Mucosa of descending colon (tissue), 3 donors: Measurements from ENCODE around the gene RIC8A. TPM values are rescaled to one million over a fixed set of nuclear protein-coding genes. Genes with fewer than 3 reads are reported as not detected.

Source experiments
- ATAC-seq: fragments of 200-7000 bp; cut with Tn5 transposase; one replicate; pipeline ENCODE4 v1.9.1; 2020; ENCODE audit warnings: mild to moderate bottlenecking, moderate library complexity
- DNase-seq, 3 donors: peaks; one replicate each; pipeline ENCODE4 v3.0.0-alpha.2; 2020
- H3K36me3 ChIP-seq: fragments of 200-600 bp; one replicate; pipeline ENCODE4 v1.8.0; 2021; ENCODE audit warnings: low read depth, mild to moderate bottlenecking
- H3K4me1 ChIP-seq: fragments of 200-600 bp; one replicate; pipeline ENCODE4 v1.8.0; 2021; ENCODE audit warnings: low read depth, mild to moderate bottlenecking
- H3K4me3 ChIP-seq: fragments of 200-600 bp; one replicate; pipeline ENCODE4 v1.8.0; 2021; ENCODE audit warnings: mild to moderate bottlenecking
- H3K9me3 ChIP-seq: fragments of 200-600 bp; one replicate; pipeline ENCODE4 v1.8.0; 2021; ENCODE audit warnings: mild to moderate bottlenecking
- CTCF ChIP-seq: fragments of 200-600 bp; IDR thresholded peaks from one replicate; pipeline ENCODE4 v1.8.0; 2022; ENCODE audit warnings: antibody characterized with exemption, mild to moderate bottlenecking
- intact Hi-C, 2 donors: fragments of 100-400 bp; cut with DNase I in 1 of 2; cut with micrococcal nuclease in 1 of 2; formaldehyde crosslinking; loops; one replicate each; pipeline versions ENCODE4 v1.11.0 to v1.11.1; 2022; cut with DNase I, micrococcal nuclease
- total RNA-seq, 3 donors: library from RNA; stranded (reverse); fragmentation: NEBNext Ultra II Directional in 2 of 3; extraction: Animal tissue kit (Norgen Biotek cat#: 25700) in 2 of 3; gene quantifications; one replicate each; pipeline versions ENCODE4 v1.2.1 to v1.2.4, GENCODE V29; 2021 to 2023
- donor health status: DM: no; HTN: no; CAD: no; lungs with moderate emphysema.
- donor health status: DM: no; HTN: no; CAD: no.
- donor health status: DM: no; HTN: yes; CAD: no.

The RIC8A gene
- total RNA-seq, 3 donors from 2014 or later: 75.1 to 93.1 (median 82.2) TPM

GRCh38 chr11:257766-258493, 50.4 kb downstream of the RIC8A start:
- no peaks in the 10 kb centered on the region for H3K36me3 ChIP-seq
- no peaks in the 10 kb centered on the region for H3K4me1 ChIP-seq
- no peaks in the 10 kb centered on the region for H3K9me3 ChIP-seq
- DNase-seq: no peak
- no peak for ATAC-seq
- no peak for TF ChIP-seq CTCF
- intact Hi-C loops: no loop called here
- H3K4me3 ChIP-seq: no peak overlapping the region

GRCh38 chr11:259413-259812, 51.9 kb downstream of the RIC8A start:
- intact Hi-C loops: no loop called here
- Histone ChIP-seq H3K4me1 (no peaks in the 10 kb centered on the region), H3K4me3 (no peak overlapping the region), H3K9me3 (no peaks in the 10 kb centered on the region), H3K36me3 (no peaks in the 10 kb centered on the region)
- no peak for ATAC-seq
- TF ChIP-seq CTCF: no peak
- DNase-seq: no peak

GRCh38 chr11:261624-262023, 54.1 kb downstream of the RIC8A start:
- Histone ChIP-seq H3K36me3 (no peaks in the 10 kb centered on the region), H3K4me1 (no peaks in the 10 kb centered on the region), H3K9me3 (no peaks in the 10 kb centered on the region), H3K4me3 (no peak overlapping the region)
- no peak for TF ChIP-seq CTCF
- ATAC-seq: no peak
- intact Hi-C loops: no loop called here
- no peak for DNase-seq

Other genes starting within 250 kb of the RIC8A start
- gene SCGB1C1, start 14.6 kb upstream of the RIC8A start, total RNA-seq: not detected
- 10 to 100 TPM; 51.5 to 59.9 (median 55.8) TPM for gene BET1L, start 309 bp upstream of the RIC8A start, total RNA-seq
- 10 to 100 TPM; 19.3 to 22.1 (median 22.0) TPM for gene SIRT3, start 28.6 kb downstream of the RIC8A start, total RNA-seq
- gene PSMD13, start 29.3 kb downstream of the RIC8A start, total RNA-seq: 100 to 1,000 TPM in 1 of 3 donors, 10 to 100 TPM in 2; 92.6 to 110 (median 96.4) TPM
- 1 to 10 TPM in 1 of 3 donors, under 1 TPM in 2; 0.66 to 2.6 (median 0.72) TPM for gene NLRP6, start 70.7 kb downstream of the RIC8A start, total RNA-seq
- gene PGGHG, start 81.4 kb downstream of the RIC8A start, total RNA-seq: 10 to 100 TPM; 21.2 to 37.1 (median 29.7) TPM
- gene IFITM5, start 91.8 kb downstream of the RIC8A start, total RNA-seq: not detected
- 100 to 1,000 TPM in 2 of 3 donors, 10 to 100 TPM in 1; 57.2 to 254 (median 111) TPM for gene IFITM2, start 100.1 kb downstream of the RIC8A start, total RNA-seq
- 100 to 1,000 TPM in 1 of 3 donors, 10 to 100 TPM in 2; 80.2 to 182 (median 87.3) TPM for gene IFITM1, start 106.3 kb downstream of the RIC8A start, total RNA-seq
- 100 to 1,000 TPM in 2 of 3 donors, 10 to 100 TPM in 1; 76.1 to 410 (median 353) TPM for gene IFITM3, start 113.2 kb downstream of the RIC8A start, total RNA-seq
- 10 to 100 TPM in 1 of 3 donors, 1 to 10 TPM in 2; 2.1 to 11.8 (median 2.2) TPM for gene B4GALNT4, start 161.8 kb downstream of the RIC8A start, total RNA-seq
- gene PKP3, start 186.5 kb downstream of the RIC8A start, total RNA-seq: 100 to 1,000 TPM in 2 of 3 donors, 10 to 100 TPM in 1; 73.3 to 174 (median 143) TPM
- 100 to 1,000 TPM; 103 to 190 (median 116) TPM for gene SIGIRR, start 207.3 kb downstream of the RIC8A start, total RNA-seq
- 100 to 1,000 TPM in 2 of 3 donors, 10 to 100 TPM in 1; 85.2 to 179 (median 131) TPM for gene ANO9, start 234.3 kb downstream of the RIC8A start, total RNA-seq
- gene PTDSS2, start 242.6 kb downstream of the RIC8A start, total RNA-seq: 10 to 100 TPM; 19.2 to 34.8 (median 27.3) TPM